GM18508 (cell line): Measurements from ENCODE around the gene RBPJ.
A peak's percentile ranks its signal among the peaks of the same experiment; 100 is the strongest.

Source experiments
- ATAC-seq: cut with Tn5 transposase; IDR thresholded peaks from one replicate; pipeline ENCODE4 v1.9.1; 2021; ENCODE audit warnings: moderate number of reproducible peaks; ENCODE audit not compliant: insufficient read depth, unreplicated experiment

The RBPJ gene

GRCh38 chr4:26451597-26451996 lies 130.8 kb downstream of the RBPJ start:
- no peak for ATAC-seq

- ATAC-seq, result no peak
Observed at GRCh38 chr4:26452565-26453531, 132.0 kb downstream of the RBPJ start.

GRCh38 chr4:26454961-26455360 lies 134.1 kb downstream of the RBPJ start:
- ATAC-seq, result no peak

DNA sequence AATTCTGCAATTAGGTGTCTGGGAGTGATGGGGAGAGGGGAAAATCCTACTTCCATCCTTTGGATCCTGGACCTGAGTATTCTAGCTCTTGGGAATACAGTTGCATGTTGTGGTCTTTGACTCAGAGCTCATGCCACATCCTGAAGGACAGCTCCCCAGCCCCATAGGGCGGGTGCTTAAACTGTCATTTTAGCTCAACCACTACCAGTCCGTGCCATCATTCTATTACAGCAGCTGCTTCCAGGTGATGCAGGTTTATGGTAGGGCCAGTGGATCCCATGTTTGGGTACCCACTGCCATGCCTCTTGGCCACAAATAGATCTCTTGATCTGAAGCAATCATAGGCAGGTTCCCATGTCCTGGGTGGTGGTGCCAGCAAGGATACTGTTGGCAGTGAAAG lies 134.8 kb downstream of the RBPJ start:
- ATAC-seq, result no peak

DNA sequence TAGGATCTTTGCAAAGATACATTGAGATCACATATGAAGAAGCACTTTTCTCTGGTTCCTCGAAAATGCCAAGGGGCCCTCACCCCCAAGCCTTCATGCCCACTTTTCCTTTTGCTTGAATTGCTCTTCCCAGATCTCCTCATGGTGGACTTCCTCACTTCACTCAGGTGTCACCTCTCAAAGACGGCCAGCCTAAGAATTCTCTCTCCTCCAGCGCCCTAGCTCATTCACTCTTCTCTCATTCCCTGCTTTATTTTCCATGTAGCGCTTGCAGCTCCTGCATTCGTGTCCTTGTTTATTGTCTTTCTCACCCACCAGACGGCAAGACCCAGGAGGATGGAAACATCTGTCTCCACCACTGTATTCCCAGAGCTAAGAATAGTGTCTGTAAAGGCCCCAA lies 136.6 kb downstream of the RBPJ start:
- no peak for ATAC-seq

DNA sequence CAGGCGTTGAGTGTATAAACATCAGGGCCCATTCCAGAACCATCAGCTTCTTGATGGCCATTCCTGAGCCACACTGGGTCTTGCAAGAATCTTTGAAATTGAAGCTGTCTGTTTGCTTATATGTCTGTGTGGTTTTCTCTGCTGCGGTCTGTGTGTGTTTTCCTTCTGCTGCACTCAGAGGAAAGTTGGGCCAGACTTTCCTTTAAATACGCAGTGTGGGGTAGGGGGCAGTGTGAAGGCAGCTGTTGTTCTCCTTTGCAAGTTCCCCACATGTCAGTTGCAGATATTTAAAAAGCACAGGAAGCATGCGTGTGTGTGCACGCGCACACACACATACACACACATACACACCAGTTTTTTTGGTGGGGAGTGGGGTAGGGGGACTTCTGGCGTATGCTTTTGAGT lies 137.3 kb downstream of the RBPJ start:
- no peak for ATAC-seq

GRCh38 chr4:26459054-26459755 lies 138.4 kb downstream of the RBPJ start:
- ATAC-seq, result peak; percentile 71

DNA sequence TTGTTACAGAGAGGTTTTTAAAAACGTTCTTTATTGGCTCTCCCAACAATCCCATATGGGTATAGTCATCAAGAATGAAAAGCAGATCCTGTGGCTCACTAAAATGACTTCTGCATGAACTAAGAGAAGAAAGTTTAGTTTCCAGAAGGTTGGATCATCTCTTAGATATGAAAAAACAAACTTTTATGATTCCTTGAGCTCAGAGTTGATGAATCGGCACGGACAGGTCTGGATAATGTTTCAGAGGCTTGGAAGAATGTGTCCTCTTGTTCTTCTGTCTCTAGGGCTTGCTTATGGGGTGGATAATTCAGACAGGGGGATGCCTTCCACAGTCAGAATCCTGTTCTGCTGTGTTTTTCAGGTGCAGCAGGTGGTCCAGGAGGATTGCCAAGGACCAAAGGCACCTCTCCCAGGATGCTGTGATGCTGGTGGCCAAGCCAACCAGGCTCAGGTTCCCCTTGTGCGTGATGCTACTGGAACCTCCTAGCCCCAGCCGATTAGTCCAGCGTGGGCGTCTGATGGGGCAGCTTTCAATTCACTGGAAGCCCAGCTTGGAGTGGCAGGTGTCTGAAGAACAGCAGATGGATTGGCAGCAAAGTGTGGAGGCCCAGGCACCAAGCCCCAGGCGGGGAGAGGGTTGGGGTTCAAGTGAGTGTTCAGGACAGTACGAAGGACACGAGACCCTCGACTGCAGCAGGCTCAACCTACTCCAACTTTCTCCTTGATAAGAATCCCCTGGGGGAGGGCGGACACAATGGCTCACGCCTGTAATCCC lies 139.1 kb downstream of the RBPJ start:
- ATAC-seq, result no peak

GRCh38 chr4:26462874-26463273 lies 142.1 kb downstream of the RBPJ start:
- no peak for ATAC-seq

- no peak for ATAC-seq
Observed at GRCh38 chr4:26463386-26463785, 142.6 kb downstream of the RBPJ start.

DNA sequence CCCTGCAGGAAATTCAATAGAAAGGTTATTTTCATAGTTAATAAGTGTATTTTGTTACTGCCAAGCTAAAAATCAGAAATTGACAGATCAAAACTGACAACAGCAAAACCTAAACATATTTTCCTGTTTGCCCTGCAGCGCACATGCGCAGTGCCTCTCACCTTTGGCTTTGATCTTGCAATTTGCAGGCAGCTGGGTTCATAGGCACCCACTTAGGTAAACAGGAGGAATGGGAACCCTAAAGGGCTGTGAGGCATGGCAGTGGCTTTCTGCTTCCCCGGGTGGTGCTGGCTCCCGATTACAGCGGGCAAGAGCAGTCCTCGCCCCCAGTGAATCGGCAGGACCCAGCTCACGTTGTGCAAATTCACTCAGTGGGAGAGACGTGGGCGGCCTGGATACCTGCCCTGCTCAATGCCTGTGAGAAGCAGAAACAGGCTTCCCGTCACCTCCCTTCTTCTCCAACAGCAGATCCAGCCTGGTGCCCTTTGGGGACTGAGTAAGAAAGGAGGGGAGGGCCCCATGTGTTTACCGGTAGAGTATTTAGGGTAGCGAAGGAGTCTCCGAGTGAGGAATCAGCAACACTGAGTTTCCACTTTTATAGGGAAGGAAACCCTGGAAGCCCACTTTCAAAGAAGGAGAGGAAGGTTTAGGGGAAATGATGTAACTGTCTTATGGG lies 143.7 kb downstream of the RBPJ start:
- no peak for ATAC-seq

GRCh38 chr4:26466578-26467270 lies 145.9 kb downstream of the RBPJ start:
- no peak for ATAC-seq

DNA sequence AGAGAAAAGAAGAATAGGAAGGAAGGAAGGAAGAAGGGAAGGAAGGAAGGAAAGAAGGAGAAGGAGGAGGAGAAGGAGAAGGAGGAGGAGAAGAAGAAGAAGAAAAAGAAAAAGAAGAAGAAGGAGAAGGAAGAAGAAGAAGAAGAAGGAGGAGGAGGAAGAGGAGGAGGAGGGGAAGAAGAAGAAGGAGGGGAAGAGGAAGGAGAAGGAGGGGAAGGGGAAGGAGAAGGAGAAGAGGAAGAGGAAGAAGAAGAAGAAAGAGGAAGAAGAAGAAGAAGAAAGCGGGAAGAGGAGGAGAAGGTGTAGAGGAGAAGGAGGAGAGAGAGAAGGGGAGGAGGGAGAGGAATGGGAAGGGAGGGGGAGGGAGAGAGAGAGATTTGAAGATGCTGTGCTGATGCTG lies 146.9 kb downstream of the RBPJ start:
- no peak for ATAC-seq

GRCh38 chr4:26468283-26468949 lies 147.6 kb downstream of the RBPJ start:
- ATAC-seq, result no peak

GRCh38 chr4:26468977-26469376 lies 148.2 kb downstream of the RBPJ start:
- no peak for ATAC-seq

DNA sequence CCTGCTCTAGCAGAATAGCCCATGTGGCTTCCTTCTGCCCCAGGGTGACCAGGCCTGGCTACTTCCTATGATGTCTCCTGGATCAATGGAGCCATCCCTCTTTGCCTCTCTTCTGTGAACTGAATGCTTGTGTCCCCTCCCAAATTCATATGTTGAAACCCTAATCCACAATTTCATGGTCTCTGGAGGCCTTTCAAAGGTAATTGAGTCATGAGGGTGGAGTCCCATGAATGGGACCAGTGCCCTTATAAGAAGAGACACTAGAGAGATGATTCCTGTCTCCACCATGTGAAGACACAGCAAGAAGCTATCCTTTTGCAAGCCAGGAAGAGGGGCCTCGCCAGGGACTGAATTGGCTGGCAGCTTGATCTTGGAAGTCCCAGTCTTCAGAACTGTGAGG lies 151.1 kb downstream of the RBPJ start:
- ATAC-seq, result no peak

- no peak for ATAC-seq
Observed at GRCh38 chr4:26473893-26474292, 153.1 kb downstream of the RBPJ start.

GRCh38 chr4:26474551-26474950 lies 153.7 kb downstream of the RBPJ start:
- no peak for ATAC-seq

GRCh38 chr4:26475716-26476115 lies 154.9 kb downstream of the RBPJ start:
- no peak for ATAC-seq
